ENCODE results near the gene TSPAN8. TPM values are rescaled to one million over a fixed set of nuclear protein-coding genes. Genes with fewer than 3 reads are reported as not detected.
"Not testable (repeated sequence)": the region's sequence is repeated elsewhere in the genome, so short reads cannot be mapped to it uniquely, and the experiment has no call there.

TSPAN8 gene
- polyA plus RNA-seq, 3 donors from 2014 or later = not detected

DNA sequence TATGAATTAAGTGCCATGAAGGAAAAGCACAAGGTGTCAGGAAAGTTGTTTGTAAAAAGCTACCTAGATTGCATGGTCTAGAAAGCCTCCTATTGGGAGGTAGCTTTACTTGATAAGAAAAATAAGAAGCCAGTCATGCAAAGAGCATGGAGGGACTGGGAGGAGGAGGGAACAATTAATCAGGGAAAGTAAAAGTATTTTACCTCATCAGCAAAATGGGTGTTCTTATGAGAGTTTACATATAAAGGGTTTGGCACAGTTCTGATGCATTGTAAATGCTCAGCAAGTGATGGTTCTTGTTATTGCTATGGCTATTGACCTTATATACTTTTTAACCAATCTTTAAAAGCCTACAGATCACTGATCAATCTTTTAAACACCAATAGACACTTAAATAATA is 17.0 kb upstream of the TSPAN8 start:
- no peaks in the 10 kb centered on the region for H3K4me1 Mint-ChIP-seq
- peaks cover 3 to 13% (median 6%) of the 10 kb centered on the region in 6 donors for H3K9me3 Mint-ChIP-seq
- no peaks in the 10 kb centered on the region for H3K36me3 Mint-ChIP-seq
- H3K27ac Mint-ChIP-seq = no peak overlapping the region
- DNase-seq = no peak
- H3K27me3 Mint-ChIP-seq (ENCODE audit: low read depth in 3 of 3) = peaks cover 0 to 3% (median 0%) of the 10 kb centered on the region in 3 donors
- H3K4me3 Mint-ChIP-seq = no peak overlapping the region

GRCh38 chr12:71174146-71174545 is 16.3 kb upstream of the TSPAN8 start:
- H3K27me3 Mint-ChIP-seq (ENCODE audit: low read depth in 3 of 3) = peaks cover 0 to 3% (median 0%) of the 10 kb centered on the region in 3 donors
- H3K9me3 Mint-ChIP-seq = peaks cover 0 to 9% (median 4%) of the 10 kb centered on the region in 6 donors
- no peak for DNase-seq

GRCh38 chr12:71170456-71170855 is 12.7 kb upstream of the TSPAN8 start:
- Mint-ChIP-seq H3K27ac (no peak overlapping the region), H3K4me3 (no peak overlapping the region), H3K27me3 (ENCODE audit: low read depth in 3 of 3) (peaks cover 0 to 3% (median 0%) of the 10 kb centered on the region in 3 donors), H3K36me3 (no peaks in the 10 kb centered on the region), H3K9me3 (peaks cover 7 to 21% (median 11%) of the 10 kb centered on the region in 6 donors), H3K4me1 (no peaks in the 10 kb centered on the region)
- DNase-seq = no peak

More at GRCh38 chr12:71174146-71174545, 16.3 kb upstream of the TSPAN8 start:
- Mint-ChIP-seq H3K4me3 (no peak overlapping the region), H3K4me1 (no peaks in the 10 kb centered on the region), H3K36me3 (no peaks in the 10 kb centered on the region), H3K27ac (no peak overlapping the region)

DNA sequence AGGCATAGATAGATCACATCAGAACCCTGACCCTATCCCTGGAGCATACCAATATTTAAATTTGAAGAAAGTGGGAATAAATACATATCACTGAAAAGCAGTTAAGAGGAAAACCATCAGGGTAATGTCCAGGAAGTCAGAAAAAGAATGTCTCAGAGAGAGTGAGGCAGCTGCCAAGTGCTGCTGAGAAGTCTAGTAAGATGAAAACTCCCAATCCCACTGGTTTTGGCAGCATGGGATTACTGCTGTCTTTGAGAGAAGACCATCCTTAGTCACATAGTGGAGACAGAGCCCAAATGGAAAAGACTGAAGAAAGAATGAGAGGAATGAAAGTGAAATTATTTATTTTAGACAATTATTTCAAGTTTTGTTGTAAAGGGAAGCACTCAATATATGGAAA is 11.5 kb upstream of the TSPAN8 start:
- no peaks in the 10 kb centered on the region for H3K36me3 Mint-ChIP-seq
- H3K27ac Mint-ChIP-seq = no peak overlapping the region

GRCh38 chr12:71166862-71167496 is 9.2 kb upstream of the TSPAN8 start:
- Mint-ChIP-seq H3K36me3 (no peaks in the 10 kb centered on the region), H3K9me3 (peaks cover 8 to 21% (median 12%) of the 10 kb centered on the region in 6 donors), H3K27ac (no peak overlapping the region), H3K4me1 (no peaks in the 10 kb centered on the region), H3K27me3 (ENCODE audit: low read depth in 3 of 3) (no peaks in the 10 kb centered on the region), H3K4me3 (no peak overlapping the region)
- no peak for DNase-seq

More for the DNA sequence above, 11.5 kb upstream of the TSPAN8 start:
- no peaks in the 10 kb centered on the region for H3K4me1 Mint-ChIP-seq
- H3K9me3 Mint-ChIP-seq = peaks cover 8 to 21% (median 14%) of the 10 kb centered on the region in 6 donors
- DNase-seq = no peak
- no peak overlapping the region for H3K4me3 Mint-ChIP-seq
- peaks cover 0 to 3% (median 0%) of the 10 kb centered on the region in 3 donors for H3K27me3 Mint-ChIP-seq (ENCODE audit: low read depth in 3 of 3)

- H3K4me3 Mint-ChIP-seq = no peak overlapping the region
- H3K36me3 Mint-ChIP-seq = no peaks in the 10 kb centered on the region
- H3K27ac Mint-ChIP-seq = no peak overlapping the region
- H3K9me3 Mint-ChIP-seq = peaks cover 8 to 21% (median 12%) of the 10 kb centered on the region in 6 donors
- DNase-seq = no peak
- no peaks in the 10 kb centered on the region for H3K4me1 Mint-ChIP-seq
- peaks cover 0 to 1% (median 0%) of the 10 kb centered on the region in 3 donors for H3K27me3 Mint-ChIP-seq (ENCODE audit: low read depth in 3 of 3)
These were observed 8.5 kb upstream of the TSPAN8 start for GRCh38 chr12:71166280-71166679.

GRCh38 chr12:71165780-71166179 is 8.0 kb upstream of the TSPAN8 start:
- not testable (repeated sequence) for H3K4me3 Mint-ChIP-seq; DNase-seq; H3K36me3 Mint-ChIP-seq; H3K27me3 Mint-ChIP-seq (ENCODE audit: low read depth in 3 of 3); H3K4me1 Mint-ChIP-seq; H3K27ac Mint-ChIP-seq
- peaks cover 8 to 21% (median 13%) of the 10 kb centered on the region in 6 donors for H3K9me3 Mint-ChIP-seq

GRCh38 chr12:71164568-71165197 is 6.9 kb upstream of the TSPAN8 start:
- DNase-seq = no peak
- Mint-ChIP-seq H3K9me3 (peaks cover 8 to 21% (median 13%) of the 10 kb centered on the region in 6 donors), H3K36me3 (no peaks in the 10 kb centered on the region), H3K4me3 (no peak overlapping the region), H3K4me1 (no peaks in the 10 kb centered on the region), H3K27ac (no peak overlapping the region), H3K27me3 (ENCODE audit: low read depth in 3 of 3) (peaks cover 0 to 1% (median 0%) of the 10 kb centered on the region in 3 donors)

DNA sequence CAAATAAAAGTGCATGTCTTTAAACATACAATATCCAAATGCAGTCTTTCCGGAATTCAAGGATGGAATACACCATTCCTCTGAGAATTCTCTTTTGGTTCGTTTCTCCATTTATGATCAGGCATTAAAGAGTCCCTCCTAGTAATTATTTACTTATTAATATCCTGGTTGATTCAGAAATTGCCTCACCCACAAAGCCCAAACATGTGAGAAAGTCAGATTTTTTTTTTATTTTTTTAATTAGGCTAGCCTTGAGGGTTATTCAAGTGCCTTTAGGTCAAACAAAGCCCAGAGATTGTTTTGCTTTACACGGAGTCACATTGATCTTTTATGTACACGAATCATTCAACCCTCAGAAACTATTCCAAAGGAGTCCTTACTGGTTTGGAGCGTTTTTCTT is 6.4 kb upstream of the TSPAN8 start:
- H3K4me3 Mint-ChIP-seq = no peak overlapping the region
- H3K4me1 Mint-ChIP-seq = no peaks in the 10 kb centered on the region
- no peak for DNase-seq
- H3K27ac Mint-ChIP-seq = no peak overlapping the region
- peaks cover 0 to 2% (median 1%) of the 10 kb centered on the region in 3 donors for H3K27me3 Mint-ChIP-seq (ENCODE audit: low read depth in 3 of 3)
- H3K36me3 Mint-ChIP-seq = no peaks in the 10 kb centered on the region
- peaks cover 8 to 18% (median 14%) of the 10 kb centered on the region in 6 donors for H3K9me3 Mint-ChIP-seq

DNA sequence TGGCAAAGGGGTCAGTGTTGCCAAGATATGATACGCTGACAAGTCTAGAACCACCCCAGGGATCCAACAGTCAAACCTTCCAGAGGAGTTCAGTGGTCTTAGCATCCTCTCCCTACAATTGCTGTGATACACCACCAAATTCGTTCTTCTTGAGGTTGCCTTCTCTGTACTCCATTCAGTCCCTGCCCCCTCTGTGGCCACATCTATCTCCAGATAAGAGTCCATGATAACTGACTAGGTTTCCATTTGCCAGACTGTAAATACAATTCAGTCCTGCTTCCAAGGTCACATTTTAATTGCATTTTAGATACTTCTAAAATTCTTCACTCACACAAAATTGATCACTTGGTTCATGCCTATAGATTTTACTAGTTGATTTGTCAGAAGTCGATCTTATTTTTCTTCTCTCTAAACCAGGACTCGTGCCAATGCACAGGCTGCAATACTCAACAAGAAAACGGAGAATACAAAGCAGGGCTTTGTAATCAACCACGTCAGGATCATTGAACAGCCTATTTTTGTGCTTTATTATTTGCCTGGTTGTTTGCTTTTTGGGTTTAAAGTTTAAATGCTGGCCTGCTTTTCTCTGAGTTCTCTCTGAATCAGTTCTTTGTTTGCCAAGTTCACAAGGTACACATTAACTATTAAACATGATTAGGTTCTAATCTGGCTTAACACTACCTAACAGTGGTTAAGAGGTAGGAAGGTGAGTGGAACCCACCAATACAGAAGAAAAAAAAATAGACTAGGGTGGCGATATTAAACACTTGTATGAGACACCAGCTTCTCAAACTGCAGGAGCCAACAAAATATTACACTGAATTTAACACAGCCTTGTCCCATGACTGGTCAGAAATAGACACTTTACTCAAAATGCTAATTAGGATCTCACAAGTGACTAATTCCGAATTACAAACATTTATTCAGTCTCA is 5.3 kb upstream of the TSPAN8 start:
- no peak overlapping the region for H3K27ac Mint-ChIP-seq
- no peak for DNase-seq
- no peak overlapping the region for H3K4me3 Mint-ChIP-seq
- no peaks in the 10 kb centered on the region for H3K36me3 Mint-ChIP-seq
- H3K27me3 Mint-ChIP-seq (ENCODE audit: low read depth in 3 of 3) = peaks cover 0 to 2% (median 1%) of the 10 kb centered on the region in 3 donors
- H3K9me3 Mint-ChIP-seq = peaks cover 7 to 18% (median 11%) of the 10 kb centered on the region in 6 donors
- H3K4me1 Mint-ChIP-seq = no peaks in the 10 kb centered on the region

- peaks cover 0 to 13% (median 6%) of the 10 kb centered on the region in 6 donors for H3K9me3 Mint-ChIP-seq
- no peaks in the 10 kb centered on the region for H3K36me3 Mint-ChIP-seq
- peaks cover 0 to 2% (median 1%) of the 10 kb centered on the region in 3 donors for H3K27me3 Mint-ChIP-seq (ENCODE audit: low read depth in 3 of 3)
- no peak for DNase-seq
- H3K4me1 Mint-ChIP-seq = no peaks in the 10 kb centered on the region
- H3K4me3 Mint-ChIP-seq = no peak overlapping the region
- H3K27ac Mint-ChIP-seq = no peak overlapping the region
These were observed 3.8 kb upstream of the TSPAN8 start for GRCh38 chr12:71161591-71161990.

DNA sequence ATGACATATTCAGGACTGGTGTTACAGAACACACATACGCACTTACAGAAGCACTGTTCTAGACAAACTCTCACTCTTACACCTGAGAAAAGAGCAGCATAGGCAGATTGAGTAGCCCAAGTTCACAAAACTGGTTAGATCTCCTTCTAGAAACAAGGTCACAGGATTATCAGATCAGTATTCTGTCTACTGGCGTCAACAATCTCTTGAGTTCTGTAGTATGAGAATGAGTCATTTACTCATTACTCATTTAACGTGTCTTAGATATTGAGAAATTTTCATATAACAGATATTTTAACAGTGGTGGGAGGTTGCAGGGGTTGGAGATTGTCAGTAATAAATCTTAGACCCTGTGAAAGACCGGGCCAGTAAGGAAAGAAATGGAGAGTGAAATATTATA is 2.8 kb upstream of the TSPAN8 start:
- H3K27me3 Mint-ChIP-seq (ENCODE audit: low read depth in 3 of 3) = peaks cover 0 to 2% (median 1%) of the 10 kb centered on the region in 3 donors
- H3K9me3 Mint-ChIP-seq = peaks cover 0 to 12% (median 5%) of the 10 kb centered on the region in 6 donors
- DNase-seq = no peak
- H3K27ac Mint-ChIP-seq = no peak overlapping the region
- H3K36me3 Mint-ChIP-seq = no peaks in the 10 kb centered on the region
- H3K4me3 Mint-ChIP-seq = no peak overlapping the region
- no peaks in the 10 kb centered on the region for H3K4me1 Mint-ChIP-seq

DNA sequence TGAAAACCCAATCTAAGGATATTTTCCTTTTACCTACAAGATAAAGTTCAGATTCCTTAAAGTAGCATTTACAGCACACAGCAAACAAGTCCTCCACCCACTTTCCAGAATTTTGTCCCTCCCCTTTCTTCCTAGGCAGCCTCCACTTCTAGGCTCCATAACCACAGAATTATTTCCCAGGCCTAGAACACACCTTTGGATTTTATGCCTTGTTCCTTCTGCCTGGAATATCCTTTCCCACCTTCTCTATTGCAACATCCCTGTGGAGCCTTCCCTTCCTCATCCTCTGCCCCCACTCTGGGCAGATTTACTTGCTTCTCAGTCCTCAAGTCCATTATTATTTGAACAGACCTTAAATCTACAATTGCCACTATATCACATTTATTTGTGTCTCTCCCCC is 2.1 kb upstream of the TSPAN8 start:
- Mint-ChIP-seq H3K27ac (no peak overlapping the region), H3K36me3 (no peaks in the 10 kb centered on the region), H3K9me3 (peaks cover 0 to 7% (median 4%) of the 10 kb centered on the region in 6 donors), H3K4me1 (no peaks in the 10 kb centered on the region), H3K27me3 (ENCODE audit: low read depth in 3 of 3) (peaks cover 0 to 4% (median 2%) of the 10 kb centered on the region in 3 donors), H3K4me3 (no peak overlapping the region)
- no peak for DNase-seq

GRCh38 chr12:71159264-71159663 is 1.5 kb upstream of the TSPAN8 start:
- peaks cover 0 to 6% (median 3%) of the 10 kb centered on the region in 6 donors for H3K9me3 Mint-ChIP-seq
- H3K27ac Mint-ChIP-seq = no peak overlapping the region
- peaks cover 0 to 4% (median 2%) of the 10 kb centered on the region in 3 donors for H3K27me3 Mint-ChIP-seq (ENCODE audit: low read depth in 3 of 3)
- DNase-seq = no peak
- no peaks in the 10 kb centered on the region for H3K4me1 Mint-ChIP-seq
- no peaks in the 10 kb centered on the region for H3K36me3 Mint-ChIP-seq
- H3K4me3 Mint-ChIP-seq = no peak overlapping the region
